Measurements from ENCODE around the gene TREML1.

Gene TREML1

DNA sequence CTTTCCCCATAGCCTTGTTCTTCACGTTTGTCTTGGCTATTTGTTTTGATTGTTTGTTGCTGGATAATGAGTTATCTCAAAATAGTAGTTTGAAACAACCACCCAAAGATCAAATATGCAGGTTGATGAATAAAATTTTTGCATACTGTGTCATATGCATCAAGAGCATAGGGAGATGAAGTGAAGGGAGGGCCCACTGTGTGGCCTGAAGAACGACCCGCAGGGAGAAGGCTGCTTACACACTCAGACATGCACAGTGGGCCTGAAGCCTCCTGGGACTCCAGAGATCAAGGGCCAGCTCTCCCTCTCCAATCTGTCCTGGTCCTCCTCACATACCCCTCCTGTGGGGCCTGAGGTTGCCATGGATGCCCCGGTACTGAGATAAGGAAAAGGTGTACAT lies 25.0 kb upstream of the TREML1 start:
- DNase-seq (ENCODE audit: low read depth in 2 of 3, low spot score in 2 of 3) = no peak

DNA sequence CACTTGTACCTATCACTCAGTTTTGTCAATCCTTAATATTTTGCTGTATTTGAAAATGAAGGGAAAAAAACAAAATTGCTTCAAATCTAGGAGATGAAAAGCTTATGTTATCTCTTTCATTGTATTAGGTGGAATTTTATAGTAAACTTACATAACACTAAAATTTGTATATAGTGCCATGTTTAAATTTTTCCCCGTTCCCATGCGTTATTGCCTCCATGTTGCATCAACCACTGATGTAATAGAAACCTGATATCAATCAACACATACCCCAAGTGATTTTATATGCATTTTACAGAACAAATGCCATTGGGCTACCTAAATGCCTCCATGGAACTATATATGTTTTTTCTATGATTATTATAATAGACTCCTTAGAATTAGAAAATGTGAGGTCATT lies 23.5 kb upstream of the TREML1 start:
- DNase-seq (ENCODE audit: low read depth in 2 of 3, low spot score in 2 of 3) = no peak

DNA sequence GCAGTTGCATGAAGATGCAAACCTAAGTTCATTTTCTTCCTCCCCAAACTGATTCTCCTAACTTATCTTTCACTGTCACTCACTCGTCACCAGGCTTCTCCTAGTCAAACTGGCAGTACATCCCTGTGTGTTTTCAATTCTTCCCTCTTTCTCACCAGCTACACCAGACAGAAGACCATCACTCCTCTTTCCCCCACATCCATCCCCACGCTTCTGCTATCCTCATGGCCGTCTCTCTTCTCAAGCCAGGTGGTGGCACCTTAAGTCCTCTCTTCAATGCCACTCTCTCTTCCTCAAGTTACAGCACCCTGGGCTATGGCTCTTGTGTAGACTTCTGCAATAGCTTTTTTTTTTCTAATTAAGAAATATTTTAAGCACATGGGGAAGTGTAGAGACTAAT lies 23.1 kb upstream of the TREML1 start:
- no peak for DNase-seq (ENCODE audit: low read depth in 2 of 3, low spot score in 2 of 3)

DNA sequence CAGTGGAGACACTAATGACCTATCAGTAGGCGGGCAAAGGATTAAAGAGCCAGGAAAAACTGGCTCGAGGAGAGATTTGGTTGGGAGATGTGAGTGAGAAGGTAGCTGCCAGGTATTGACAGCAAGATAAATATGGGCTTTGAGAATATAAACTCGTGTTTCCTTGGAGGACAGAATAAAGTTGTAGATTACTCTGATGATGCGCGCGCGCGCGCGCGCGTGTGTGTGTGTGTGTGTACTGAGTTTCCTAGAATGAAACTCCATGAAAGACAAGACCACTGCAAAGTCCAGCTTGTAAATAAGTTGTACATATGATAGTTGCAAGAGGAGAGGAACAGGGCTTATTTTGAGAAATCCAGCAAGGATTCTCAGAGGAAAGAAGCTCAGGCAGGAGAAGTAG lies 22.0 kb upstream of the TREML1 start:
- DNase-seq (ENCODE audit: low read depth in 2 of 3, low spot score in 2 of 3) = no peak

DNA sequence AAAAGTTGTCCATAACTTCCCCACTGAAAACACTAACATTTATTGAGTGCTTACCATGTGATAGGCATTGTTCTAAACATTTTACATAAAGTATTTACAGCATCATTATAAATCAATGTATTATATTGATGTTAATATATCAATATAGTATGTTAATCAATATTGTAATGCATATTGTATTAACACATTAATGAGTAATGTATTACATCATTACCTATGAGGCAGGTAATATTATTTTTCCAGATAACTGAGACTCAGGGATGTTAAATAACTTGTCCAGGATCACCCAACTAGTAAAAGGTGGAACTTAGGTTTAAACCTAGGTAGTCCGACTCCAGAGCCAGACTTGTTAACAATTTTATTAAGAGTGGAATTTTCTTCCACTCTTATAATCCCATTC lies 20.9 kb upstream of the TREML1 start:
- no peak for DNase-seq (ENCODE audit: low read depth in 2 of 3, low spot score in 2 of 3)

DNA sequence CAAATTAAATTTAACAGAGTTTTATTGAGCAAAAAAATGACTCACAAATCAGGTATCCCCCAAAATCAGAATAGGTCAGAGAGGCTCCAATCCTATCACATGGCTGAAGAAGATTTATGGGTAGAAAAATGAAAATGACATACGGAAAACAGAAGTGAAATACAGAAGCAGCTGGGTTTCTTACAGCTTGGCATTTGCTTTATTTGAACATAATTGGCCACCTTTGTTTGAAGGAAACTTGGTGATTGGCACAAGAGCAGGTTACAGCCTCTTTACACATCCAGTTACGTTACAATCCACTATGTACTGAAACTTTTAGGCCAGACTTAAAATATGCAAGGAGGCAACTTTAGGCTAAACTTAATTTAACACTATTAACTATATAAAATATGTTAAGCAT lies 20.5 kb upstream of the TREML1 start:
- DNase-seq (ENCODE audit: low read depth in 2 of 3, low spot score in 2 of 3) = no peak

DNA sequence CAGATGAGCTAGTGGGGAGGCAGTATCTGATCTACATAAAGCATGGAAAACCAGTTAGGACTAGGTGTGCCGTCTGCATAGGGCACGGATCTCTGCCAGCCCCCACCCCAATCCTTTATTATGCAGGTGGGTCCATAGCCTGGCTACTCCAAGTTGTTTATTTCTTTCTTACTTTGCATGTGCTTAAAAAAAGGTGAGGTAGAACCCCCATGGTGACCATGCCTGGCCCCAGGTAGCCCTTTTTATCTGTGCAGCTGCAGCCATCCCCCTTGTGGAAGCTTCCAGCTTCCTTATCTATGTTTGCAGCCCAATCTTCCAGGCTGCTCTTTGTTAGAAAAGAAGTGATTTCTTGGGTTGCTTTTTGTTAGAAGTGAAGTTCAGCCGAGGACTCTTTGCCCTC lies 17.8 kb upstream of the TREML1 start:
- no peak for DNase-seq (ENCODE audit: low read depth in 2 of 3, low spot score in 2 of 3)

DNA sequence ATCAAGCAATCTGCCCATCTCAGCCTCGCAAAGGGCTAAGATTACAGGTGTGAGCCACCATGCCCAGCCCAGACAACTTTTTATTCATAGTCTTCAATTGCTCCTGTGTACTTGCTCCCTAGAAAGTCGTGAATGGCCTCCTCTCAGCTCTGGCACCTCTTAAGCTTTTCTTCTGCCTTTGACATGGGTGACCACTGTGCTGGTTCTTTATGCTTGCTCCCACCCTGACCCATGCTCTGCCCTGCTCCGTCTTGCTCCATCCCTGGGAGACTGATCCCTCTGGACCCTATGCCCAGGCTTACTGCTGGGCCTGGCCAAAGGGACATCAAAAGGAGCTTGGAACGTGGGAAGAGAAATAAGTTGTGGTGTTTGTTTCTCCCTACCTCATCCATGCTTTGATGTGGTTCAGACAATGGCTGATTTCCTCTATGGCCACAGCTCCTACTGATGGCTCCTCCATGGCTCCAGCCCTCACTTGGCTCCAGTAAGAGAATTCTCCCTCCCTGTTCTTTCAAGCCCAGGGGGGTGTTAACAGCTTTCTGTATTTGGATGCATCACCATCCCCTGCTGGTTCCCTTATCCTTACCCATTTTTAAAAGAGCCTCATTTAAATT lies 16.5 kb upstream of the TREML1 start:
- no peak for DNase-seq (ENCODE audit: low read depth in 2 of 3, low spot score in 2 of 3)

DNA sequence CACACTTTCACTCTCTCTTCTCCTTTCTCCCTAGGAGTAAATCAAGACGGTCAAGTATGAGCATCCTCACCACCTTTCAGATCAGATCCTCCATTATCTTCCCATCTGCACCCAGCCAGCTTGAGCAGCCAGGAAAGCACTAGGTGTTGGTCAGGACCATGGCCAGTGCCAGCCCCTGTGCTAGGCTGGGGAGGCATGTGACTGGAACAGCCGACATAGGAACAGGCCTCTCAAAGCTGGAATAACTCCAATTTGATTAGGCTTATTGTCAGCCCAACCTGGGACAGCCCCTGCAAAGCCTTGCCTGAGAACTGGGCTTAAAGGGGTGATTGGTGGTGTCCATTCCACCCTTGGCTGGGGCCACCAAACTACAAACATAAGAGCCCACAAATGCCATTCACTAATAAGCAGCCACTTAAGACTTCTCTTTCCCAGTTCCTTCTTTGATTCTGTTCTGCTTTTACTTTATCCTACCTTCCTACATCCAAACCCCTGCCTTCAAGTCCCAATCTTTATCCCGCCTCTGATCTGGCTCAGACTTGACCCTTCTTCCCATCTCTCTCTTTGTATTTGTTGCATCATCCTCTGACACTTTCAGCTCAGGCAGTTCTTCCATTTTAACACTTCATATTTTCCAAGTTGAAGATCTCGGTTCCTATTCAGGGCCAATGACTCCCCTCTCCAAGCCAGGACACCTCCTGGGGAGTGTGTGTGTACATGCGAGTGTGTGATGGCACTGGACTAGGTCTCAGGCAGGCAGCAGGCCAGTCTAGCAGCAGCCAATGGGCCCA lies 13.2 kb upstream of the TREML1 start:
- no peak for DNase-seq (ENCODE audit: low read depth in 2 of 3, low spot score in 2 of 3)

DNA sequence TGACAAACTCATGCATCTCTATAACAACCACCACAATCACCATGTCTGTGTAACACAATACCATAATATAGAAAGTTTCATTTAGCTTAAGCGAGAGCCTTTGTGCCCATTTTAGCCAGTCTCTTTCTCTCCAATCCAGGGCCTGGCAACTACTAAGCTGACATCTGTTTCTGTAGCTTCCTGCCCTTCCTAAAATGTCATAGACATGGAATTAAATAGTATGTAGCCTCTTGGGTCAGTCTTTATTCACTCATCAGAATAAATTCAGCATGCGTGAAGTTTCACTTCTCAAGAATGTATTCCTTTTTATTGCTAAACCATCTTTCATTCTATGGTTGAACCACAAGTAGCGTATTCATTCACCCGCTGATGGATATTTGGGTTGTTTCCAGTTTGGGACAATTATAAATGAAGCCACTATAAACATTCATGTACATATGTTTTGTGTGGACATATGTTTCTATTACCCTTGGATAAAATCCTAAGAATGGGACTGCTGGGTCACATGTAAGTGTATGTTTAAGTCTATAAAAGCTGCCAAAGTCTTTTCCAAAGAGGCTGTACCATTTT lies 10.5 kb upstream of the TREML1 start:
- no peak for DNase-seq (ENCODE audit: low read depth in 2 of 3, low spot score in 2 of 3)

DNA sequence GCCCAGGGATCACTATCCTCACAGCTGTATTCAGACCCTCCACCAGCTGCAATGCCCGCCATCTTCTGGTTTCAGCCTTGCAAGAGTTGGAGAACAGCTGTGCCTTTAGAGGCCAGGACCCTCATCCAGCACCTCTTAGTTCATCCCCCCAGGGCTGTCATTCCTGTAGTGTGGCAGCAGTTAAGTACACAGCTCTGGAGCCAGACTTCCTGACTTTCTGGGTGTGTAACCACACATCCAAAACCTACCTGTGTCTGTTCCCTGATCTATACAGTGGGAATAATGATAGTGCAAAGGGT lies 9.2 kb upstream of the TREML1 start:
- no peak for DNase-seq (ENCODE audit: low read depth in 2 of 3, low spot score in 2 of 3)

DNA sequence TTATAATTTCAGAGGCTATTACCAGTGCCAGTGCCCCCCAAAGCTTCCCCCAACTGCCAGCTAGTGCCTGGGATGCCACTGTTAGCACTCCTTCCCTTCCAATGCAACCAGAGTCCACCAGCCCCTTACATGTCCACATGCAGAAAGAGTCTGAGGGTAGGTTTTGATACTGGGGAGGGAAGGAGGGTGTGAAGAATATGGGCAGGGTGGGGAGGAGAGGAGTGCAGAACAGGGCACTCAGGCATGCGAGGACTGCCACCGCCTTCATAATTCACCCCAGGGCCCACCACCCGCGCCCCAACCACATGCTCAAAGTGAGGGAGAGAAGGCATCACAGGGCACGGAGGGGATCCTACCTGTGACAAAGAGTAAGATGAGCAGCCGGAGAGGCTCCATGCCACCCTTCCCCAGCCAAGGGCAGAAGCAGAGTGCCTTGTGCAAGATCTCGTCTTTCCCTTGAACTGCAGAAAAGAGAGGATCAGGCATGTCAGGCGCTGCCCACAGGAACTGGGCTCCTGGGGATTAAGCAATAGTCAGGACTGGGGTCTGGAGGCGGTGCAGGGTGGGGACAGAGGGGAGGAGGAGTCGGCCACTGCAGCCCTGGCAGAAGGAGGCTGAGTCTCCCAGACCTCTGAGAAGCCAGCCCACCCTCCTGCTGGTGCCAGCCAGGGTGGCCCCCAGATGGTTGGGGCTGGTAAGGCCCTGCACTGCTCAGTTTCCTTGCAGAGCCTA lies 8.7 kb upstream of the TREML1 start, which contains the start of gene TREM2:
TSS of gene TREM2 (minus strand) at position 430 of the 732 bp plus-strand sequence. CDS start at position 396, 34 bp downstream.
- no peak for DNase-seq (ENCODE audit: low read depth in 2 of 3, low spot score in 2 of 3)

DNA sequence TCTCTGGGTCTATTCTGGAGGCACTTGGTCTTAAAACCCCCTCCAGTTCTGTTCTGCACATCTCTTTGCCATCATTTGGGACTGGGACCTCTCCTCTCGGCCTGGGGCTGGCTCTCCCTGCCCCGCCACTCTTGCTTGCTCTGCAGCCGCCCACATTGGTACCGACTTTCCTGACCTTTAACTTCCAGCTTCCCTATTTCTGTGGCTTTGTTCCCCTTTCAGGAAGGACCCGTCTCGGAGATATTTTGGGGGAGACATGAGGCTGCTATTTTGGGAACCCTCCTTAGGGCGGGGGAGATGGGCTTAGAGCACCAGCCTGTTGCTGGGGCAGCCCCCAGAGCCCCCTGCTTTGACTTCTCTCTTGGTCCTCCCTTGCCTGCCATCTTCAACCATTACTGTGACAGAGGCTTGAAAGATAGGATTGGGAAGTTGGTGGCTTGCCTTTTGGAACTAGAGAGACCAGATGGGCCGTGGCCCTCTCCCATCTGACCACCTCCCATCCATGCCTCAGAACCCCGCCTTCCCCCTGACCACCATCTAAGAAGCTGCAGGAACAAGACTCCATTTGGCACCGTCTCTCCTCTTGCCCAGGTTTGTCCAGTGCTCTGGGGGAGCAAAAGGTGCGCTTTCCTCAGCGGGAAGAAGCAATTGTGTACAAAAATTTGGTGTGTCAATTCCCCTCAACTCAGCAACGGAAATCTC lies 7.9 kb upstream of the TREML1 start:
- no peak for DNase-seq (ENCODE audit: low read depth in 2 of 3, low spot score in 2 of 3)

DNA sequence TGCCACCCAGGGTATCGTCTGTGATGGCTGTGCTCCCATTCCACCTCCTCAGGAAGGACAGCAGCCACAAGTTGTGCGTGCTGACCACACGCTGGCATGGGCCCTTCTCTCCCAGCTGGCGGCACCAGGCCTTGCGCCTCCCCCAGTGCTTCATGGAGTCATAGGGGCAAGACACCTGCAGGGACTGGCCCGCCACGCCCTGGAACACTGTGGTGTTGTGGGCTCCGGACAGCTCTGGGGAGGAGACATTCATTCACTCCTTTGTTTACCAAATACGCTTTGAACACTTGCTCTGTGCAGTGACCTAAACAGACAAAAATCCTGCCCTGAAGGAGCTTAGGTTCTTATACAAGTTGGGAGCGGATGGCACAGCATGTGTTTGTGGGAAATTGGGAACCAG lies 7.2 kb upstream of the TREML1 start:
- no peak for DNase-seq (ENCODE audit: low read depth in 2 of 3, low spot score in 2 of 3)

DNA sequence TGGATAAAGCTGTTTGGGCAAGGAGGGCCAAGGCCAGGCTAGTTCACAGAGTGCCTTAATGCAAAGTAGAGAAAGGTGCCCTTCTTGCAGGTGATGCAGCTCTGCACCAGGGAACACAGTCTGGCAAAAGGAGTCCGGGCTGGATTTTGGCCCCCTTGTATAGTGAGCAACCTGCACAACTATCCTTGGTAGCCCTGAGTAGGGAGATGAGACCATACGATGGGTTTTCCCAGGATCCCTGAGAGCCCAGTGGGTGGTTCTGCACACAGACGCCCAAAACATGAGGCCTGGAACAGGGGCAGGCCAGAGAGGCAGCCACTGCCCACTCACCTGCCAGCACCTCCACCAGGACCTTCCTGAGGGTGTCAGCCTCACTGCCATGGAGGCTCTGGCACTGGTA lies 6.8 kb upstream of the TREML1 start:
- no peak for DNase-seq (ENCODE audit: low read depth in 2 of 3, low spot score in 2 of 3)

DNA sequence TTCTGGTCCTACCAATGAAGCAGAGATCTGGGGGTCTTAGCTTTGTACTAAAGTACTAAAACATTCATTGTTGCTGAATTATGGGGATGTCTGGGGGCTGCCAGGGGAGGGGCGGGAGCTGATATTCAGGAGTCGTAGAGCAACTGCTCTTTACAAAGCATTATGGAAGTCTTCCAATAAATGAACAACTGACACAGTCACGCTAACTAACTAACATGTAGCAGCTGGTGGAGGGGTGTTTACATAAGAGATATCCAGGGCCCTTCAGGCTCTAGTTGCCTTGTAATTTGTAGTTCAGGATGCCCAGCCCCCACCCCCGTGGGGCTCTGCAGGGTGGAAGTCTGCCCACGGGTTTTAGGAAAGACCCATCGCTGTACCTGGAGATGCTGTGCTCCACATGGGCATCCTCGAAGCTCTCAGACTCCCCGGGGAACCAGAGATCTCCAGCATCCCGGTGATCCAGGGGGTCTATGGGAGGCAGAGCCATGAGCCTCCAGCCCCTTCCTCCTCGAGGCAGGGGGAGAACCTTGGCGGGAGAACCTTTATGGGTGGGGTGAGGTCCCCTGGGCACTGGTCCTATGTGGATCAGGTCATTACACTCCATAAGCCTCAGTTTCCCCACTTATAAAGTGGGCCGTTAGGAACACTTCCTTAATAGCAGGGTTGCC lies 5.4 kb upstream of the TREML1 start:
- DNase-seq (ENCODE audit: low read depth in 2 of 3, low spot score in 2 of 3) = no peak

DNA sequence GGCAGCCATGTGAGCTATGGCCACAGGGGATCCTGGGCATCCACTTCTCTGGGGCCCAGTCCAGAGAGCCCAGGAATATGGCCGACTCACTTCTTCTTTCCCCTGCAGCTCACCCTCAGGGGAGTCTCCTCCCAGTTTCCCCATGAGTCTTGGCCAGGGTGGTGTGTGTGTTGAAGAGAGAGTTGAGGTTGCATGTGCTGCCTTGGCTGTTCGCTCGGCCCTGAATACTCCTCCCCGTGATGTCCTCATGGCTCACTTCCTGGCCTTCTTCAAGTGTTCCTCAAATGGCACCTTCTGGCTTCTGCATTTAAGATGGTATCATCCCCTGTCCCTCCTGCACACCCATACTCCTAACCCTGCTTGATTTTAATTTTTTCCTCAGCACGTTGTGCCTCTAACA lies 3.2 kb upstream of the TREML1 start:
- DNase-seq (ENCODE audit: low read depth in 2 of 3, low spot score in 2 of 3) = no peak

DNA sequence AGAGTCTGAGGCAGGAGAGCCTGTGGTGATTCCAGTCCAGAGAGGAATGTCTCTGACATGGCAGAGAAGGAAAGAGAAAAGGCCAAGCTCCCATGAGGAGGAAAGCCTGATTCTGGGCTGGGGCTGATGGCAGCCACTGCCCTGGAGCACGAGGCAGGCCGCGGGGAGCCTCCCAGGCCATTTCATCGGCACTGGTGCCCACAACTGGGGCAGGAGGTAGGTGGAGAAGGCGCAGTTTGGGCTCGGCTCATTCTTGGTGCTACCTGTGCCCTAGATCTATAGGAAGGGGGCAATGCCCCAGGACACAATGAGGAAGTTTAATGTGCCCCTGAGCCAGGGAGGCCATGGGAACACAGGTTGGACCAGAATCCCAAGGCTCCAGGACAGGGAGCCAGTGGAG lies 2.6 kb upstream of the TREML1 start:
- no peak for DNase-seq (ENCODE audit: low read depth in 2 of 3, low spot score in 2 of 3)

DNA sequence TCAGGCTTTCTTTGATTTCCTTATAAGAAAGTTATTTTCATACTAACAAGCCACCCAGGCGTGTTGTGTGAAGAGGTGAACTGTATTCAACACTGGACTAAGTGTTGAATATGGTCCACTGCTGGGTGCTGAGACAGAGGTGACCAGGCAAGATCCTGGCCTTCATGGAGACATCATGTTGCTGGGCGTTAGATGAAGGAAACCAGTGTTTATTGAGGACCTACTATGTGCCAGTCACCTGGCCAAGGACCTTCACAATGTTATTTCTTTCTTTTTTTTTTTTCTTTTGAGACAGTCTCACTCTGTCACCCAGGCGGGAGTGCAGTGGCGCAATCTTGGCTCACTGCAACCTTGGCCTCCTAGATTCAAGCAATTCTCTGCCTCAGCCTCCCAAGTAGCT lies 1.9 kb upstream of the TREML1 start:
- DNase-seq (ENCODE audit: low read depth in 2 of 3, low spot score in 2 of 3) = no peak

DNA sequence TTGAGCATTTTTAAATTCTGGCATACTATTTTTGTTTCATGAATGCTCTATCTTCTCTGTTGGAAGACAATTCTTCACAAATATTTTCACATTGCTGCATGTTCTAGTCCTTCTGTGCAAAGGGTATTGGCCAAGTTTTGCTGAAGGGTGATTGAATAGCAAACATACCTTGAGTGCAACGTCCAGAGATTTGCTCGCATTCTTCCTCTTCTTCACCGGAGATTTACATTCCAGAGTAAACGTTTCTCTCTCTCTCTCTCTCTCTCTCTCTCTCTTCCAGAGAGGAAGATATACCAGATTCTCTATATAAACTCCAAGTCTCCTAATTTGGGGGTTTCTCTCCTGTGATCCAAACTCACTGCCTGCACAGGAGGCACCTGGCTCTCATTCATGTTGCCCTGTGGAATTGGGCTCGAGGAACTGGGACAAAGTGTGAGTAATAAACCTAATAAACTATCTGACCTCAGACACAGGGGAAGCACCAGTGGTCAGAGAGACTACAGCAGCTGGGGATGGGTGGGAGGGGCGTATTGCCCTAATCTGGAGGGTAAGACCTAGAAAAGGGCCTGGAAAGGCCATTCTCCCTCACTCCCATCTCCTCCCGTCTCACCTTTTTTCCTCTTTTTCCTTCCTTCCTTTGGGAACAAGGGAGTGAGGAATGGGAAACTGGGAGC lies 1.1 kb upstream of the TREML1 start:
- no peak for DNase-seq (ENCODE audit: low read depth in 2 of 3, low spot score in 2 of 3)

Data from activated CD8-positive, alpha-beta memory T cell treated with anti-CD3 and anti-CD28 coated beads for 48 hours (primary cell).